Measurements from ENCODE around the gene MCL1.

MCL1 gene

GRCh38 chr1:150564051-150564991, 15.1 kb downstream of the MCL1 start:
- no peak for TF ChIP-seq OSR1 (CRISPR knock-in tag; IDR thresholded peaks at IDR 0.05)
- no peak for TF ChIP-seq TSHZ2 (CRISPR knock-in tag; IDR thresholded peaks at IDR 0.05)
- no peak for TF ChIP-seq BACH2 (CRISPR knock-in tag; IDR thresholded peaks at IDR 0.05; ENCODE audit: borderline replicate concordance)
- TF ChIP-seq ZNF8 (CRISPR knock-in tag; IDR thresholded peaks at IDR 0.05) = no peak
- no peak for TF ChIP-seq ZC3H10 (CRISPR knock-in tag; IDR thresholded peaks at IDR 0.05)
- TF ChIP-seq ISL1 (CRISPR knock-in tag; IDR thresholded peaks at IDR 0.05) = no peak
- TF ChIP-seq TCF4 (CRISPR knock-in tag; IDR thresholded peaks at IDR 0.05; ENCODE audit: borderline replicate concordance) = no peak
- no peak for TF ChIP-seq CSDC2 (CRISPR knock-in tag; IDR thresholded peaks at IDR 0.05)
- no peak for TF ChIP-seq SNAI2 (CRISPR knock-in tag; IDR thresholded peaks at IDR 0.05)
- no peak; the same call in 1 of the 2 replicates for TF ChIP-seq POU6F1 (CRISPR knock-in tag; IDR thresholded peaks at IDR 0.05; ENCODE audit: borderline replicate concordance, low read depth)
- no peak for TF ChIP-seq ZNF565 (CRISPR knock-in tag; conservative IDR thresholded peaks at IDR 0.05; ENCODE audit: low read depth)
- TF ChIP-seq CSRNP3 (CRISPR knock-in tag; IDR thresholded peaks at IDR 0.05) = no peak
- no peak for TF ChIP-seq ZNF70 (CRISPR knock-in tag; IDR thresholded peaks at IDR 0.05)
- TF ChIP-seq ZFP30 (CRISPR knock-in tag; IDR thresholded peaks at IDR 0.05) = no peak
- no peak for TF ChIP-seq ESRRG (CRISPR knock-in tag; IDR thresholded peaks at IDR 0.05)
- no peak for TF ChIP-seq ZFP3 (CRISPR knock-in tag; IDR thresholded peaks at IDR 0.05)
- TF ChIP-seq PATZ1 (CRISPR knock-in tag; IDR thresholded peaks at IDR 0.05; ENCODE audit: borderline replicate concordance) = no peak
- TF ChIP-seq RARB (CRISPR knock-in tag; IDR thresholded peaks at IDR 0.05) = no peak
- TF ChIP-seq TOX (CRISPR knock-in tag; IDR thresholded peaks at IDR 0.05; ENCODE audit: borderline replicate concordance) = no peak
- TF ChIP-seq GLIS3 (CRISPR knock-in tag; IDR thresholded peaks at IDR 0.05) = no peak

GRCh38 chr1:150563340-150564038, 15.9 kb downstream of the MCL1 start:
- peak; percentile 1 for ATAC-seq
- TF ChIP-seq OSR1 (CRISPR knock-in tag; IDR thresholded peaks at IDR 0.05) = no peak
- no peak for TF ChIP-seq TSHZ2 (CRISPR knock-in tag; IDR thresholded peaks at IDR 0.05)
- no peak for TF ChIP-seq RARB (CRISPR knock-in tag; IDR thresholded peaks at IDR 0.05)
- TF ChIP-seq PPARA (CRISPR knock-in tag; IDR thresholded peaks at IDR 0.05; ENCODE audit: borderline replicate concordance) = no peak
- TF ChIP-seq PATZ1 (CRISPR knock-in tag; IDR thresholded peaks at IDR 0.05; ENCODE audit: borderline replicate concordance) = no peak
- no peak for TF ChIP-seq ZFP3 (CRISPR knock-in tag; IDR thresholded peaks at IDR 0.05)

More at GRCh38 chr1:150564051-150564991, 15.1 kb downstream of the MCL1 start:
- no peak for ATAC-seq
